Coronary artery (tissue), 2 donors: ENCODE results near the gene LCP1.

Source experiments
- DNase-seq: peaks from one replicate; pipeline ENCODE4 v3.0.0-alpha.2; 2017; ENCODE audit warnings: low spot score
- H3K27ac ChIP-seq, 2 donors: fragments of 200-600 bp; sonication (generic); one replicate each; pipeline ENCODE4 v1.5.1; 2016 to 2019
- H3K4me3 ChIP-seq: fragments of 200-600 bp; sonication (generic); 2 replicates; pipeline ENCODE4 v1.5.1; 2016; ENCODE audit warnings: mild to moderate bottlenecking, moderate library complexity
- TF ChIP-seq, protein P1 (sequence below): fragments of 200-600 bp; sonication (generic); IDR thresholded peaks from one replicate; pipeline ENCODE4 v1.5.1; 2019; ENCODE audit warnings: antibody characterized with exemption

LCP1 gene

DNA sequence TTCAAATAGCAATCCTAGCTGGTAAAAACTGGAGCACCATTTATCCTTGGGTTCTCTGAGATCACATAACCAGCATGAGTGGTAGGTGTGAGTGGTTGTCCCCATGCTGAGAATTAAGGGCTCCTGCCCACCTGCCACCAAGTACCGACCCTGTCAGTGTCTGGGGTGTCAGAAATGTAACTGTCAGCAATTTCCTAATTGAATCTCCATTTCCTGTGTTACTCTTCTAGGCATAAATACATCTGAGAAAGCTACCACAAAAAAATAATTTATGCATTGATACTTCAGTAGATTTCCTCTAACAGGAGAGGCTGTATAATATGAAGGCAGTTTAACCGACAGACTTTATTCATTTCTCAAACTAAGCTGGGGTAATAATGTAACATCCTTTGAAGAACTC, 102.2 kb downstream of the LCP1 start:
- H3K27ac ChIP-seq = no peak overlapping the region
- H3K4me3 ChIP-seq = no peak overlapping the region
- TF ChIP-seq, protein P1, sequence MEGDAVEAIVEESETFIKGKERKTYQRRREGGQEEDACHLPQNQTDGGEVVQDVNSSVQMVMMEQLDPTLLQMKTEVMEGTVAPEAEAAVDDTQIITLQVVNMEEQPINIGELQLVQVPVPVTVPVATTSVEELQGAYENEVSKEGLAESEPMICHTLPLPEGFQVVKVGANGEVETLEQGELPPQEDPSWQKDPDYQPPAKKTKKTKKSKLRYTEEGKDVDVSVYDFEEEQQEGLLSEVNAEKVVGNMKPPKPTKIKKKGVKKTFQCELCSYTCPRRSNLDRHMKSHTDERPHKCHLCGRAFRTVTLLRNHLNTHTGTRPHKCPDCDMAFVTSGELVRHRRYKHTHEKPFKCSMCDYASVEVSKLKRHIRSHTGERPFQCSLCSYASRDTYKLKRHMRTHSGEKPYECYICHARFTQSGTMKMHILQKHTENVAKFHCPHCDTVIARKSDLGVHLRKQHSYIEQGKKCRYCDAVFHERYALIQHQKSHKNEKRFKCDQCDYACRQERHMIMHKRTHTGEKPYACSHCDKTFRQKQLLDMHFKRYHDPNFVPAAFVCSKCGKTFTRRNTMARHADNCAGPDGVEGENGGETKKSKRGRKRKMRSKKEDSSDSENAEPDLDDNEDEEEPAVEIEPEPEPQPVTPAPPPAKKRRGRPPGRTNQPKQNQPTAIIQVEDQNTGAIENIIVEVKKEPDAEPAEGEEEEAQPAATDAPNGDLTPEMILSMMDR = no peak
- DNase-seq = no peak

DNA sequence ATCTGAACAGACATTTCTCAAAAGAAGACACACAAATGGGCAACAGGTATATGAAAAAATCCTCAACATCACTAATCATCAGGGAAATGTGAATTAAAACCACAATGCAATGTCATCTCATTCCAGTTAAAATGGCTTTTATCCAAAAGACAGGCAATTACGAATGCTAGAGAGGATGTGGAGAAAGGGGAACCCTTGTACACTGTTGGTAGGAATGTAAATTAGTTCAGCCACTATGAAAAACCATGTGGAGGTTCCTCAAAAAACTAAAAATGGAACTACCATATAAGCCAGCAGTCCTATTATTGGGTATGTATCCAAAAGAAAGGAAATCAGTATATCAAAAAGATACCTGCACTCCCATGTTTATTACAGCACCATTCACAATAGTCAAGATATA, 104.7 kb downstream of the LCP1 start:
- TF ChIP-seq, protein P1 = no peak
- Histone ChIP-seq H3K4me3 (no peak overlapping the region), H3K27ac (no peak overlapping the region)
- no peak for DNase-seq

- no peak overlapping the region for H3K4me3 ChIP-seq
- TF ChIP-seq, protein P1 = no peak
- H3K27ac ChIP-seq = no peak overlapping the region
- no peak for DNase-seq
These were observed 105.2 kb downstream of the LCP1 start for GRCh38 chr13:46076827-46077226.
